ENCODE measurements around the gene TMEM72. TPM values are rescaled to one million over a fixed set of nuclear protein-coding genes. Genes with fewer than 3 reads are reported as not detected.

TMEM72 gene
- not detected for total RNA-seq

DNA sequence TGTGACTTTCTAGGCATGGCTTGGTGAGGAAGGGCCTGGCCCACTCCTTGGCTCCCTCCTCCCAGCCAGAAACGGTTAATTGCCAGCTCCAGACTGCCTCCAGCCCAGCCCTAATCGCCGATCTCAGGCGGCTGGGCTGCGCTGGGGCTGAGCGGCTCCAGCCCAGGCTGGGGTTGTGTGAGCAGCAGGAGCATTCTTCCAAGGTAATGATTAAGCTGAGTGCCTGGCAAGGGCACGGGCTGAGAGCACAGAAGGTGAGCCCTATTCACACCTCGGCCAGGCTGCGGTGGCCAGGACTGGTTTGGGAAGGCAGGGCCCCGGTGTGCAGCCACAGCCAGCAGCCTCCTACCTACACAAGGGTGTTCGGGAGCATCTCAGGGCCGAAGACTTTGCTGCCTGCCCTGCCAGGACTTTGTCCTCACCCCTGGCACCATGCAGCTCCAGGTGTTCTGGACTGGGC lies at the start of gene TMEM72:
TSS of gene TMEM72 (plus strand) at position 257 of the 460 bp plus-strand sequence. CDS start at position 433, 176 bp downstream.
- Histone ChIP-seq H3K27ac (no peak within 1 kb of the TSS), H3K9me3 (no peaks in the 10 kb centered on the region), H3K4me1 (ENCODE audit: control insufficient read depth in 1 of 2, low read depth in 2 of 2) (no peaks in the 10 kb centered on the region), H3K27me3 (replicated peaks; ENCODE audit: insufficient read depth) (no peaks in the 10 kb centered on the region), H3K36me3 (no peaks in the 10 kb centered on the region), H3K4me3 (no peak within 1 kb of the TSS)
- no peak for ATAC-seq (ENCODE audit: insufficient number of reproducible peaks, low FRiP score, low read depth)
- TF ChIP-seq, protein P1, sequence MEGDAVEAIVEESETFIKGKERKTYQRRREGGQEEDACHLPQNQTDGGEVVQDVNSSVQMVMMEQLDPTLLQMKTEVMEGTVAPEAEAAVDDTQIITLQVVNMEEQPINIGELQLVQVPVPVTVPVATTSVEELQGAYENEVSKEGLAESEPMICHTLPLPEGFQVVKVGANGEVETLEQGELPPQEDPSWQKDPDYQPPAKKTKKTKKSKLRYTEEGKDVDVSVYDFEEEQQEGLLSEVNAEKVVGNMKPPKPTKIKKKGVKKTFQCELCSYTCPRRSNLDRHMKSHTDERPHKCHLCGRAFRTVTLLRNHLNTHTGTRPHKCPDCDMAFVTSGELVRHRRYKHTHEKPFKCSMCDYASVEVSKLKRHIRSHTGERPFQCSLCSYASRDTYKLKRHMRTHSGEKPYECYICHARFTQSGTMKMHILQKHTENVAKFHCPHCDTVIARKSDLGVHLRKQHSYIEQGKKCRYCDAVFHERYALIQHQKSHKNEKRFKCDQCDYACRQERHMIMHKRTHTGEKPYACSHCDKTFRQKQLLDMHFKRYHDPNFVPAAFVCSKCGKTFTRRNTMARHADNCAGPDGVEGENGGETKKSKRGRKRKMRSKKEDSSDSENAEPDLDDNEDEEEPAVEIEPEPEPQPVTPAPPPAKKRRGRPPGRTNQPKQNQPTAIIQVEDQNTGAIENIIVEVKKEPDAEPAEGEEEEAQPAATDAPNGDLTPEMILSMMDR (IDR thresholded peaks at IDR 0.05), result no peak
- DNase-seq (ENCODE audit: low spot score), result no peak

DNA sequence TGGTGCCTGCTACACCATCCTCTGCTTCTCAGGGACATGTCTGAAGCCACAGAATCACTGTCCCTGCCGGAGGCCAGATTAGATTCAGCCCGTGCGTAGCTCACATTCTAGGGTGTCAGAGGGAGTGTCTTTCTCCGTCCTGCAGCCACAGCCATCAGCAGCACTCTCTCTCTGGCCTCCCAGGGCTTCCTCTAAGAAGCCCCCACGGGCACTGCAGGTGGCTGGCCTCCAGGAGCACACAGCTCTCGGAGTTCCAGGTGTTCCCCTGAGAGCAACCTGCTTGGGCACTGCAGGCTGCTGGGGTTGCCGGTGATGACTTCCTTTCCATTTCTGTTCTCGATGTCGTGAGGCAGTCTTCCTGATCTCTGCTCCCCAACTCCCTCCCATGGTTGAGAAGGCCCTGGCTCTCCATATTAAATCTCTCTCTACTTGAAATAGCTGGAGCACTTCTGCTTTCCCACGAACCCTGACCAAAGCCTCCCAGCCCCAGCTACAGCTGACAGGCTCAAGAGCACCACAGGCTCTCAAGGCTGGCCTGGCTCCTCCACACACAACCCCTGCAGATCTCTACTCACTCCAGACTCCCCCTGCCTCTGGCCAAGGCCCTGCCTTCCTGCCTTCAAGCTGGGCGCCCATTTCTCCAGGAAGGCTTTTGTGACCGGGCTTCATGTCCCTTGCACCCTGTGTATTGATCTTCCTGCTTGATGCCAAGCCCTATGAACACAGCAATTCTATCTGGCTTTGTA lies 49.0 kb upstream of the TMEM72 start:
- no peaks in the 10 kb centered on the region for H3K36me3 ChIP-seq

GRCh38 chr10:44862924-44863323 lies 48.2 kb upstream of the TMEM72 start:
- no peak for ATAC-seq (ENCODE audit: insufficient number of reproducible peaks, low FRiP score, low read depth)

More for the DNA sequence above, 49.0 kb upstream of the TMEM72 start:
- H3K4me1 ChIP-seq (ENCODE audit: control insufficient read depth in 1 of 2, low read depth in 2 of 2), result peaks cover 6 to 20% of the 10 kb centered on the region in 2 donors
- H3K27me3 ChIP-seq (replicated peaks; ENCODE audit: insufficient read depth), result no peaks in the 10 kb centered on the region
- H3K27ac ChIP-seq, result no peak overlapping the region
- TF ChIP-seq, protein P1 (IDR thresholded peaks at IDR 0.05), result no peak
- no peak for ATAC-seq (ENCODE audit: insufficient number of reproducible peaks, low FRiP score, low read depth)
- no peak for DNase-seq (ENCODE audit: low spot score)
- no peaks in the 10 kb centered on the region for H3K9me3 ChIP-seq
- H3K4me3 ChIP-seq, result no peak overlapping the region

GRCh38 chr10:44863344-44864047 lies 47.6 kb upstream of the TMEM72 start:
- no peak overlapping the region for H3K27ac ChIP-seq

More at GRCh38 chr10:44862924-44863323, 48.2 kb upstream of the TMEM72 start:
- Histone ChIP-seq H3K27me3 (replicated peaks; ENCODE audit: insufficient read depth) (no peaks in the 10 kb centered on the region), H3K27ac (no peak overlapping the region), H3K9me3 (no peaks in the 10 kb centered on the region), H3K4me1 (ENCODE audit: control insufficient read depth in 1 of 2, low read depth in 2 of 2) (peaks cover 6 to 20% of the 10 kb centered on the region in 2 donors), H3K4me3 (no peak overlapping the region), H3K36me3 (no peaks in the 10 kb centered on the region)
- no peak for DNase-seq (ENCODE audit: low spot score)
- TF ChIP-seq, protein P1 (IDR thresholded peaks at IDR 0.05), result no peak

More at GRCh38 chr10:44863344-44864047, 47.6 kb upstream of the TMEM72 start:
- TF ChIP-seq, protein P1 (IDR thresholded peaks at IDR 0.05), result no peak
- Histone ChIP-seq H3K4me1 (ENCODE audit: control insufficient read depth in 1 of 2, low read depth in 2 of 2) (peaks cover 6 to 20% of the 10 kb centered on the region in 2 donors), H3K36me3 (no peaks in the 10 kb centered on the region), H3K4me3 (no peak overlapping the region), H3K9me3 (no peaks in the 10 kb centered on the region), H3K27me3 (replicated peaks; ENCODE audit: insufficient read depth) (no peaks in the 10 kb centered on the region)
- no peak for ATAC-seq (ENCODE audit: insufficient number of reproducible peaks, low FRiP score, low read depth)
- no peak for DNase-seq (ENCODE audit: low spot score)
